Measurements from ENCODE around the gene IFRD1. TPM values are rescaled to one million over a fixed set of nuclear protein-coding genes. Genes with fewer than 3 reads are reported as not detected.

The IFRD1 gene
- total and polyA plus RNA-seq, 7 donors, result 22.8 to 63.7 (median 45.7) TPM

DNA sequence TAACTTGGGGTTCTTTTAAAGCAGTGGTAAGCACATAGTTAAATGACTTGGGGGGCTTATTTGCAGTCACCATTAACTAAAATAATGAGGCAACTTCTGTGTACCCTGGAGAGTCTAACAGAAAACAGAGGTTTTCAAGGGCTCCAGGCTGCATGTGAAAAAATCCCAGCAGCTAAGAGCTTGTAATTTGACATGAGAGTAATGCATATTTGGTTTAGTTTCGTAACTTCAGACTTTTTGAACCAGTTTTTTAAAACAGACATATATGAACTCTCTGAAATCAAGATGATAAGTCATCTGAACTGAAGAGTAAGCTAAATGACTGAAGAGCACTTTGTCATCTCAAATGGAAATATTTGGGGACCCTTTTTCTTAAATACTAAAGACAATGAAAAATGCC is 40.2 kb upstream of the IFRD1 start:
- peaks cover 0 to 11% (median 2%) of the 10 kb centered on the region in 4 donors for H3K4me1 ChIP-seq
- 78 to 84% methylated on average over 1 of the region's 1 CpG for WGBS, 2 donors
- H3K36me3 ChIP-seq, result no peaks in the 10 kb centered on the region
- no peak for DNase-seq
- H3K27ac ChIP-seq, result no peak overlapping the region
- TF ChIP-seq POLR2AphosphoS5 (IDR thresholded peaks at IDR 0.05), result no peak
- no peak for TF ChIP-seq POLR2A (IDR thresholded peaks at IDR 0.05)
- no peak for TF ChIP-seq EP300 (IDR thresholded peaks at IDR 0.05)
- TF ChIP-seq CTCF (IDR thresholded peaks at IDR 0.05), result no peak
- no peaks in the 10 kb centered on the region for H3K9me3 ChIP-seq
- H3K4me3 ChIP-seq, result no peak overlapping the region
- no peaks in the 10 kb centered on the region for H3K27me3 ChIP-seq
- intact Hi-C loops (cut with DNase I), result loop anchor here (10.0 kb wide), 1 partner anchor 645 kb away; no protein-coding TSS in a partner anchor

GRCh38 chr7:112411186-112411795 is 39.0 kb upstream of the IFRD1 start:
- Histone ChIP-seq H3K9me3 (no peaks in the 10 kb centered on the region), H3K4me1 (peaks cover 0 to 11% (median 2%) of the 10 kb centered on the region in 4 donors), H3K27ac (no peak overlapping the region), H3K4me3 (no peak overlapping the region), H3K36me3 (no peaks in the 10 kb centered on the region), H3K27me3 (no peaks in the 10 kb centered on the region)
- DNase-seq, result no peak
- 36 to 44% methylated on average over 7 of the region's 7 CpGs for WGBS, 2 donors
- intact Hi-C loops (cut with DNase I), result loop anchor here (10.0 kb wide), 1 partner anchor 646 kb away; no protein-coding TSS in a partner anchor
- TF ChIP-seq CTCF (IDR thresholded peaks at IDR 0.05) (peak in 3 of 4 experiments; percentile 22 to 51 (median 31)), POLR2A (IDR thresholded peaks at IDR 0.05) (no peak)

- no peaks in the 10 kb centered on the region for H3K9me3 ChIP-seq
- H3K27me3 ChIP-seq, result no peaks in the 10 kb centered on the region
- intact Hi-C loops (cut with DNase I), result loop anchor here (10.0 kb wide), 1 partner anchor 650 kb away; no protein-coding TSS in a partner anchor
- H3K27ac ChIP-seq, result no peak overlapping the region
- H3K36me3 ChIP-seq, result no peaks in the 10 kb centered on the region
- H3K4me1 ChIP-seq, result peaks cover 0 to 13% (median 3%) of the 10 kb centered on the region in 4 donors
- 1 to 6% methylated on average over 3 of the region's 3 CpGs for WGBS, 2 donors
- H3K4me3 ChIP-seq, result no peak overlapping the region
- DNase-seq, result no peak
- TF ChIP-seq POLR2A (IDR thresholded peaks at IDR 0.05), result no peak
- no peak for TF ChIP-seq POLR2AphosphoS5 (IDR thresholded peaks at IDR 0.05)
- TF ChIP-seq EP300 (IDR thresholded peaks at IDR 0.05), result no peak
- TF ChIP-seq CTCF (IDR thresholded peaks at IDR 0.05), result peak in 2 of 4 experiments; percentile 28 to 34
Observed at GRCh38 chr7:112414855-112415490, 35.3 kb upstream of the IFRD1 start.

GRCh38 chr7:112416127-112416526 is 34.1 kb upstream of the IFRD1 start:
- intact Hi-C loops (cut with DNase I), result loop anchor here (10.0 kb wide), 1 partner anchor 651 kb away; no protein-coding TSS in a partner anchor
- no peaks in the 10 kb centered on the region for H3K9me3 ChIP-seq
- TF ChIP-seq POLR2AphosphoS5 (IDR thresholded peaks at IDR 0.05) (no peak), EP300 (IDR thresholded peaks at IDR 0.05) (no peak), POLR2A (IDR thresholded peaks at IDR 0.05) (no peak), CTCF (IDR thresholded peaks at IDR 0.05) (no peak)

More at GRCh38 chr7:112416127-112416526, 34.1 kb upstream of the IFRD1 start:
- DNase-seq, result no peak
- 53 to 77% methylated on average over 4 of the region's 4 CpGs for WGBS, 2 donors
- H3K27ac ChIP-seq, result no peak overlapping the region
- H3K4me1 ChIP-seq, result peaks cover 0 to 20% (median 11%) of the 10 kb centered on the region in 4 donors
- H3K36me3 ChIP-seq, result no peaks in the 10 kb centered on the region
- no peak overlapping the region for H3K4me3 ChIP-seq
- no peaks in the 10 kb centered on the region for H3K27me3 ChIP-seq

Data from sigmoid colon (tissue), 7 donors.